Upper lobe of right lung (tissue), 1 donor: ENCODE results near the gene CYB561. TPM values are rescaled to one million over a fixed set of nuclear protein-coding genes. Genes with fewer than 3 reads are reported as not detected.

ENCODE experiments used
- ATAC-seq: fragments of 200-7000 bp; cut with Tn5 transposase; one replicate; pipeline ENCODE4 v1.9.1; 2020; ENCODE audit warnings: mild to moderate bottlenecking, moderate library complexity
- DNase-seq: peaks from one replicate; pipeline ENCODE4 v3.0.0-alpha.2; 2020
- H3K27ac ChIP-seq: fragments of 200-600 bp; one replicate; pipeline ENCODE4 v1.8.0; 2022
- H3K27me3 ChIP-seq: fragments of 200-600 bp; one replicate; pipeline ENCODE4 v1.8.0; 2022; ENCODE audit warnings: mild to moderate bottlenecking
- H3K36me3 ChIP-seq: fragments of 200-600 bp; one replicate; pipeline ENCODE4 v1.8.0; 2022
- H3K4me1 ChIP-seq: fragments of 200-600 bp; one replicate; pipeline ENCODE4 v1.8.0; 2022
- H3K4me3 ChIP-seq: fragments of 200-600 bp; one replicate; pipeline ENCODE4 v1.8.0; 2022; ENCODE audit warnings: mild to moderate bottlenecking
- H3K9me3 ChIP-seq: fragments of 200-600 bp; one replicate; pipeline ENCODE4 v1.8.0; 2022
- CTCF ChIP-seq: fragments of 200-600 bp; IDR thresholded peaks from one replicate; pipeline ENCODE4 v1.8.0; 2022; ENCODE audit warnings: antibody characterized with exemption
- intact Hi-C: fragments of 100-400 bp; cut with DNase I; formaldehyde crosslinking; loops from one replicate; pipeline ENCODE4 v1.11.0; 2022
- total RNA-seq: library from RNA; stranded (reverse); fragmentation: NEBNext Ultra II Directional; extraction: Animal tissue kit (Norgen Biotek cat#: 25700); gene quantifications from one replicate; pipeline ENCODE4 v1.2.1, GENCODE V29; 2021
- donor health status: DM: no; HTN: yes; CAD: no; lungs with severe emphysema.

CYB561 gene
- total RNA-seq, 1 donor from 2014 or later, result 55.5 TPM

DNA sequence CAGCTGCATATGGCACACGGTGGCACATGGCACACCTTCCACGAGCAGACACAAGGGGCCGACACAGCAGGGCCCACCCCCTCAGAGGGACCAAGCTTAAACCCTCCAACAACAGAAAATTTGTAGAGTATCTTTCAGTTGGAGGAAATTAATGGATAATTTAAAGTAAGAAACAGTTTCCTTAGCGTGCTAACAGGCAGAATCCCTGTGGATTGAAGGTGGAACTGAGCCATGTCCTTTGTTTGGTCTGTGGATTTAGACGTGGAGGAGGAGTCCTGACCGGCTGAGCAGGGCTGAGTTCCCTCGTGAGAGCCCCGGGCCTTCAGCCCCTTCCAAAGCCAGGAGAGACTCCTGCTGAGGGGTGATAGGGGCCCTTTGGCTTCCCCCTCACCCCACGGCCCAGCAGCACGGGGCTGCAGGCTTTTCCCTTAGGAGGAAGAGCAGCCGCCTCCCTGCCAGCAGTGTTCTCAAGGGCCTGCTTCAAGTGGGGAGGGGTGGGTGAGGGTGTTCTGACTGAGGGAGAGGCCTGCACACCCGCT lies 1.4 kb upstream of the CYB561 start:
- no peaks in the 10 kb centered on the region for H3K27me3 ChIP-seq
- intact Hi-C loops, result no loop called here
- no peaks in the 10 kb centered on the region for H3K9me3 ChIP-seq
- peak overlapping the region; percentile 81 for H3K4me3 ChIP-seq
- peaks cover 21% of the 10 kb centered on the region for H3K4me1 ChIP-seq
- H3K27ac ChIP-seq, result peak overlapping the region; percentile 97
- ATAC-seq, result no peak
- no peaks in the 10 kb centered on the region for H3K36me3 ChIP-seq
- TF ChIP-seq CTCF, result no peak
- DNase-seq, result no peak

DNA sequence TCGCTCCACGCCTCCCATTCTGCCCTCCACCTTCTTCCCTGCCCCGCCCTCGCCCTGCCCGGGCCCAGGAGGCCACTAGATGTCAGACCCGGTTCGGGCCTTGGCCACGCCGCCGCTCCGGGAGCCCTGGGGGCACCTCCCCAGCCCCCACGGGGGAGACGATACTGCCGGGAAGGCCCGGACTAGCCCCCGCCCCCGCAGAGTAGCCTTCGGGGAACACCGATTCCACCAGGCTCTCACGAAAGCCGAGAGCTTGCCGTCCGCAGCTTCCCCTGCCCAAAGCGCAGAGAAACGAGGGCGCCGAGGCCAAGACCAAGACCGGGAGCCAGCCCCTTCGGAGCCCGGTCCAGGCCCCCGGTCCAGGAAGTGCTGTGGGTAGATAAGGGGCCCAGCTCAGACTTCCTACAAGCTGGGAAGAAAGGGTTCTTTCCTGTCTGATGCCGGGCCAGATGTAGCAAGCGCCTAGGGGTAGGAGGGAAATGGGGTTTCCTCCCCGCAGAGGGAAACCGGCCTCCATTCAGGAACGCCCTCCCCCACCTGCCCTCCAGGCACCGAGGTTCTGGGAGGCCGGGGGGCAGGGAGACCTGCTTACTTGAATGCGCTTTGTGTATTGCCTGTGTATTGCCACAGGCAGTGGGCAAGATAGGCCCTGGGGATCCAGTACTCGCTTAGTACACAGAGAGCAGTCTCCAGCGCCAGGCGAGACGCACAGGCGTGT lies 806 bp upstream of the CYB561 start:
- Histone ChIP-seq H3K27ac (peak overlapping the region; percentile 97), H3K36me3 (no peaks in the 10 kb centered on the region), H3K4me3 (peak overlapping the region; percentile 81), H3K9me3 (no peaks in the 10 kb centered on the region), H3K27me3 (no peaks in the 10 kb centered on the region), H3K4me1 (peaks cover 22% of the 10 kb centered on the region)
- intact Hi-C loops, result no loop called here
- TF ChIP-seq CTCF, result peak; percentile 28
- DNase-seq (peak; percentile 93), ATAC-seq (peak; percentile 79)

DNA sequence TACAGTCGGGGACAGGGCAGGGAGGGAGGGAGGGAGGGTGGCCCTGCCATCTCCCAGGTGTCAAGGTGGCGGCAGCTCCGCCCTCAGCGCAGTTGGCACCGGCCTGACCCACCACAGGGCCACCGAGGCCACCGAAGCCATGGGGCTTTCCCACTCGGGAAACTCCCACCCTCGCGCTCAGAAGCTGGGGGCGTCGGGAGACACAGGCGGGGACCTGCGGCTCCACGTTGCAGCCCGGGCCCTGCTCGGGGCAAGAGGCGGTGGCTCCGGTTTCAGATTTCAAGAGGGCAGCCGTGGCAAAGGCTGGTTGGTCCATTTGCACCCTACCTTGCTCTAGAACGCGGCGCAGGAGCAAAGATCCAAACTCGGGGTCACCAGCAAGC lies 544 bp downstream of the CYB561 start:
- Histone ChIP-seq H3K36me3 (no peaks in the 10 kb centered on the region), H3K4me1 (peaks cover 24% of the 10 kb centered on the region), H3K4me3 (peak overlapping the region; percentile 81), H3K9me3 (no peaks in the 10 kb centered on the region), H3K27me3 (no peaks in the 10 kb centered on the region), H3K27ac (peak overlapping the region; percentile 97)
- TF ChIP-seq CTCF, result no peak
- DNase-seq (peak; percentile 81), ATAC-seq (peak; percentile 40)
- intact Hi-C loops, result no loop called here

DNA sequence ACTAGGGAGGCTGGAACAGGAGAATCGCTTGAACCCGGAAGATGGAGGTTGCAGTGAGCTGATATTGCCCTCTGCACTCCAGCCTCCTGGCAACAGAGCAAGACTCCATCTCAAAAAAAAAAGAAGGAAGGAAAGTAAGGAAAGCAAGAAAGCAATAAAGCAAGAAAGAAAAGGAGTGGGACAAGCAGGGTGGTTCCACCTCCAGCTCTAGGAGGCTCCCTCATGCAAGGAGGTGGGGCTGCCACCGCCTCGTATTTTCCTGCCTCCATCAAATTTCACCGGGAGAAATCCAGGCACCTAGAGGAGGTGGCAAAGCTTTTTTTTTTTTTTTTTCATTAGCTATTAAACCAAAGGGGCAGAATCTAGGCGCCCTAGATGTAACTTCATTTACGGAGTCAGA lies 1.0 kb downstream of the CYB561 start:
- DNase-seq, result no peak
- peaks cover 23% of the 10 kb centered on the region for H3K4me1 ChIP-seq
- peak overlapping the region; percentile 97 for H3K27ac ChIP-seq
- ATAC-seq, result no peak
- no peaks in the 10 kb centered on the region for H3K36me3 ChIP-seq
- no peak for TF ChIP-seq CTCF
- H3K9me3 ChIP-seq, result no peaks in the 10 kb centered on the region
- intact Hi-C loops, result no loop called here
- no peaks in the 10 kb centered on the region for H3K27me3 ChIP-seq
- H3K4me3 ChIP-seq, result peak overlapping the region; percentile 81

DNA sequence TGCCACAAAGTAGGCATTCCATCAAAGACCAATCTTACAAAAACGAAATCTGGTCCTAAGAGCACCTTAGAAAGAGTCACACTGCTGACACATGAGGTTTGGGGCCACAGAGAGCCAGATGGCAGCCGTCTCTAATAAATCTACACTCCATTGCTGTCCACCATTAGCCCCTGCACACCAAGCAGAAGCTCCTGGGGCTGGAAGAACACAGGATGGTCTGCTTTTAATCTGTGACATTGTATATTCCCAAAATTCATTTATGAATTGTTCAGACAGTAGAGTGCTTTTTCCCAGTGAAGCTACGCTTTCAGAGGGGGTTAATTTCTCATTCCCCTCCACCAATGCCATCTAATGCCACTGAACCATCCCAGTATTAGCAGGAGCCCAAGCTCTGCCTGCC lies 1.6 kb downstream of the CYB561 start:
- no peak for DNase-seq
- TF ChIP-seq CTCF, result no peak
- intact Hi-C loops, result loop anchor here (5.0 kb wide), 1 partner anchor 33 kb away; the partner anchor contains the start of gene ACE
- Histone ChIP-seq H3K4me3 (no peak overlapping the region), H3K36me3 (no peaks in the 10 kb centered on the region), H3K27me3 (no peaks in the 10 kb centered on the region), H3K4me1 (peaks cover 26% of the 10 kb centered on the region), H3K9me3 (no peaks in the 10 kb centered on the region), H3K27ac (no peak overlapping the region)
- ATAC-seq, result no peak
